DMS153 treated with DMSO at 0.1 percent for 48 hours (cell line): ENCODE measurements around the gene IL17RA.

Source experiments
- DNase-seq: peaks from one replicate; lab custom pipeline; 2025; ENCODE audit not compliant: unreplicated experiment; lab: John Stamatoyannopoulos, UW

Gene IL17RA

DNA sequence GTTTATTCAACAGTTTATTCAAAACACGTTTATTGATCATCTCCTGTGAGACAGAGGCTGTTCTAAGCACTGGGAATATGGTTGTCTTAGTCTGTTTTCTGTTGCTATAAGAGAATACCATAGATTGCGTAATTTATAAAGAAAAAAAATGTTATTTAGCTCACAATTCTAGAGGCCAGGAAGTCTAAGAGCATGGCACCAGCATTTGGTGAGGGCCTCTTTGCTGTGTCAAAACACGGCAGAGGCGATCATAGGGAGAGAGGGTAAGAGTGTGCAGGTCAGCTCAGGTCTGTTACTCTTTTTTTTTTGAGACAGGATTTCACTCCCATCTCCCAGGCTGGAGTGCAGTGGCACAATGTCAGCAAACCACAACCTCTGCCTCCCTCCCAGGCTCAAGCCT, 5.2 kb upstream of the IL17RA start:
- DNase-seq, result no peak

DNA sequence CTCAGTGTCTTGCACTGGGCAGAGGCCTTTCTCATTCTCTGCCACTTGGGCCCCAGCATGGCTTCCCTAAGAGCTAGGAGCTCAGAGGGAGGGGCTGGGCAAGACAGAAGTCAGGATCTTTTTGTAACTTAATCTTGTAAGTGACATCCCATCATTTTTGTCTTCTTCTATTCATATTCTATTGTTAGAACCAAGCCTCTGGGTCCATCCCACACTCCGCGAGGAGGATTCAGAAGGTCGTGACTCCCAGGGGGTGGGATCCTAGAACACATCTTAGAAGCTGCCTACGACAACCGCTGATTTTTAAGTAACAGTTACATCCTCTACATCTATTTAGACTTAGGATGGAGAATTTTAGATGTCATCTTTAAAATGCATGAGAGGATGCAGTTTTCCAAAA, 1.5 kb upstream of the IL17RA start:
- no peak for DNase-seq

- peak; percentile 5 for DNase-seq
Observed at GRCh38 chr22:17083811-17084441, 874 bp upstream of the IL17RA start.

DNA sequence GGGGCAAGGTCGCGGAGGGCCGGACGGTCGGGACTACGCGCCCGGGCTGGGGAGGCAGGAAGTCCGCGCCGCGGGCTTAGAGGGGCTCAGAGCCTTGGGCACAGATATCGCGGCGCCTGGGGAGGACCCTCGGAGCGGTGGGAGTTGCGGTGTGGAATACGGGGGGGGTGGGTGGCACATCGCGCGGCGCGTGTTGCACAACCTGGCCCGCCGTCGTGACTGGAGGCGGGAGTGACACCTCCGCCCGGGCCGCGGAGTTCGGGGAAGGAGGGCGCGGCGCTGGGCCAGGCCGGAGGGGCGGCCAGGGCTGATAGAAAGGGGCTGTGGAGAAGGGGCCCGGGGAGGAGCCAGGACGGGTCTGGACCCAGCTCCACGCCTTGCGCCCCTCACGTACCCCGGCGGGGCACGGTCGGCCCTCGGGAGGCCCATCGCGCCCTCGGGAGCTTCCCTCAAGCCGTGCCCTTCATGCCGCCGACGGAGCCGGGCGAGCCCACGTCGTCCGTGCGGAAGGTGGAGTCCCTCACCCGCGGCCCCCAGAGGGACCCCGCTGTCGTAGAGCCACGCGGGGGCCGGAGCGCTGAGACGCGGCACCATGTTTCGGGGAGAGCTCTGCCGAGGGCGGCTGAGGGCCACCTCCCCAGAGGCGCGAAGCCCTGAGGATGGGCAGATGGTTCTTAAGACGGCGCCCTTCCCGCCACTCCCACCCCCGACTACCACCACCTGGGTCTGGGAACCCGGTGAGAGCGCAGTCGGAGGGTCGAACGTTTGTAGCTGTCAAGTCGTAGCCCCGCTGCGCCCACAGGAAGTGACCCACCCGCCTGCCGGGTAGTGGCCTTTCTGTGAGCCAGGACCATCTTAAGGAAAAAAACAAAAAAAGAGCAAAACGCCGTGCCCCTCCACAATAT, 729 bp downstream of the IL17RA start:
- no peak for DNase-seq

DNA sequence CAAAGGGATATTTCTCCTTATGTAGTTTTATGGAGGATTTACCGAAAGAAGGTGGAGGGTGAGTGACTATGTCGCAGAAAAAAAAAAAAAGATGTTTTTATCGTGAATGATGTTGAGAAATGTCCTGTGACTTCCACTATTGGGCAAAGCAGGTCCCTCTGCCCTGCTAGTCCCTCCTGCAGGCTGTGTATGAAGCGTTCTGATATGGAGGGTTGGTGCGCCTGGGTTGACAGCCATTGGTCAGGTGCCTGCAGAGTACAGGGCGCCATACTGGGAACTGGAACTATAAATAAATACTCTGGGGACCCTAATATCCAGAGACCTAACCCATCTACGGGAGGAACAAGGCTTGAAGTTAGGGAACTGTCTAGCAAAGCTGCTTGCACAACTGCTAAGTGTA, 1.5 kb downstream of the IL17RA start:
- no peak for DNase-seq

DNA sequence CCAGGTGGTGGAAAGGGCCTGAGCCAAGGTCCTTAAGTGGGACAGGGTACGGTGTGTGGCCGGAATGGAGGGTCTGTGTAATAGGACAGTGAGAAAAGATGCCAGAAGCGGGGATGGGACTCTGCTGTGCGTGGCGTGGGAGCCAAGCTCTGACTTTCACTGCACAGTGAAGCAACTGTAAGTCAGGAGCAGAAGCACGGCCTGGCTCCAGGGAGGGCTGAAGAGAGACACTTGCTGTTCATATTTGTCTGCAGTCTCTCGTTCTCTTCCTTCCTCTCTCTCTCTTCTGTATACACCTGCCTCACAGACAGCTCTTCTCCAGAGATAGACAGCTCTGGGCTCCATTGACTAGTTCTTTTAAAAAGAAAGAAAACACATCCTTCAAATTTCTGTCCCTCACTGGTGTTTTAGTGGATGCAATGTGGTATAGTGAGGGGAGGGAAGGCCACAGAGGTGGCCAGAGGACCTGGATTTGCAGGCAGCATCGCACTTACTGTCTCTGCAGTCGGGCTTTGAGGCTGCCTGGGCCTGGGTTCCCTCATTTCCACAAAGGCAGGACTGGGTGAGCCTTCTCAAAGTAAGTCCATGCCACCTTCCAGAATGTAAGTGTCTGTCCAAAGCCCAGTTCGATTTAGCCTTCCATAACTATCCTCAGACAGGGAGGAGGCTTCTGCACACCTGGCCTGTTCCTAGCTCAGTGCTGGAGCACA, 2.1 kb downstream of the IL17RA start:
- DNase-seq, result no peak

DNA sequence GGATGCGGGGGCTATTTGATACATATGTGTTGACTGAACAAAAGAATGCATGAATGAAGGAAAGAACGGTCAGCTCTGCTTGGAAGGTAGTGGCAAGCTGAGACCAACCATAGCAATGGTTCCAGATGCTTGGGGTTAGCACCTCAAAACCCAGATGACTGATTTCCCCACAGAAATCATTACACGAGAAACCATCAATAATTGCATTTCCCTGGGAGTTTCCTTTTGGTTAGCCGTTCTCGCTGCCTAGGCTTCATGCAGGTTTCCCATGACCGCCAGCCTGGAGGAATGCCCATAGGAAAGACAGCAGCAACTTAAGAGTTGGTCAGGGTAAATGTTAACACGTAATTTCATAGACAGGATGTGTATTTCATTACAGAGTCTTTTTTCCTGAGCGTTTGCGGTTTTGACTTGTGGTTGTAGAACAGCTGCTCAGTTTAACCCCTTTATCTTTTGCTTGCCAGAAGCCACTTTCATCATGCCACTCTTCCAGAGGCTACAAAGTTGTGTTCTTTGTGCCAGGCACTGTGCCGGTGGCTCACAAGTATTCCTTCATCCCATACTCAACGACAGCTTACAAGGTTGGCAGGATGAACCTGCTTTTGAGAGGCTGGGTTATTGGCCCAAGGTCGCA, 2.8 kb downstream of the IL17RA start:
- DNase-seq, result no peak

GRCh38 chr22:17090550-17090949, 5.8 kb downstream of the IL17RA start:
- no peak for DNase-seq

GRCh38 chr22:17091851-17092250, 7.1 kb downstream of the IL17RA start:
- DNase-seq, result no peak

DNA sequence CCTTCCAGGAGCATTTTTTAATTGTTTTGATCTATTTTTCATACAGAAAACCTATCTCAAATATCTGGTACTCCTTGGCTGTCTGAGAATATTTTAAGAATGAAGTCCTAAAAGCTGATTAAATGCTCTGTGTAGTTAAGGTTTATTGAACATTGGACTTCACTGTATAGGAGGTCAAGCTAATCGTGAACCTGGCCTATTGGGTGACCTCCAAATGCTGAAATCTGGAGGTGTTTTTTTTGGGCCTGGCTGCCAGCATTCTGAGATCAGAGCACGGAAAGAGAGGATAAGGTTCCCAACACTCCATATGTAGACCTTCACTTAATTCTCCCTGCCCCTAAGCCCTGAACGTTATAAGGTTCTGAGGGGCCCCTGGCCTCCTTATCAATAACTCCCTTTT, 8.3 kb downstream of the IL17RA start:
- no peak for DNase-seq

- DNase-seq, result no peak
Observed at GRCh38 chr22:17095538-17095937, 10.7 kb downstream of the IL17RA start.

DNA sequence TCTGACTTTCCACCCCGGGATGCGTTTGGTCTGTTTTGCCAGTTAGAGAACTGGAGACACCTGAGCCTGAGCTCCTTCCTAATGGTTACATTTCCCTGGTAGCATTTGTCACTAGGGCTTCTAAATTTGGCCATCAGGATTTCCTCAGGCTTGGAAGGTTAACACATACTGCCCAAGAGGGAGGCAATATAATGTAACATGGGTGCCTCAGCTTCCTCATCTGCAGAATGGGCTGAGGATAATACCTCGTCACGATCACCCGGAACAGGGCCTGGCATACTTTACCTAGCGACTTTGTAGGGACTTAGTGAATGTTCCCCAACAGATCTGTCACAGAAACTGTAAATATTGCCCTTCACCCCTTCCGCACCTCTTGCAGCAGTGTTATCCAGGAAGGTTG, 11.3 kb downstream of the IL17RA start:
- no peak for DNase-seq

DNA sequence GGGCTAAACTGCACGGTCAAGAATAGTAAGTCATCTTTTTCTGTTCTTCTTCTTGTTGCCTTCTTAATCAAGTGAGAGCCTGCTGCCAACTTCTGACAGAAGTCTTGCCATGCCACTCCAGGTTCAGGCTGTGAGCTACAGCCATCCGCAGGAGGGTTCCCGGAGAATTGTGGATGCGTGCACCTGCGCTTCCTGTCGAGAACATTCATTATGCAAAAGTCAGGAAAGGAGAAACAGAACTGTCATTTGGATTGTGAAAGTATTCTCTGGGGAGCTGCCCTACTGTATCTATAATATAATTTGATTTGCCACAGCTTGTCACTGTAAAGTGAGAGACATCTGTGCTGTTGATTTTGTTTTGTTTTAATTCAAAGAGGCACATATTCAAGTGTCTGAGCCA, 12.3 kb downstream of the IL17RA start:
- DNase-seq, result no peak

- DNase-seq, result no peak
Observed at GRCh38 chr22:17097701-17098100, 12.9 kb downstream of the IL17RA start.

DNA sequence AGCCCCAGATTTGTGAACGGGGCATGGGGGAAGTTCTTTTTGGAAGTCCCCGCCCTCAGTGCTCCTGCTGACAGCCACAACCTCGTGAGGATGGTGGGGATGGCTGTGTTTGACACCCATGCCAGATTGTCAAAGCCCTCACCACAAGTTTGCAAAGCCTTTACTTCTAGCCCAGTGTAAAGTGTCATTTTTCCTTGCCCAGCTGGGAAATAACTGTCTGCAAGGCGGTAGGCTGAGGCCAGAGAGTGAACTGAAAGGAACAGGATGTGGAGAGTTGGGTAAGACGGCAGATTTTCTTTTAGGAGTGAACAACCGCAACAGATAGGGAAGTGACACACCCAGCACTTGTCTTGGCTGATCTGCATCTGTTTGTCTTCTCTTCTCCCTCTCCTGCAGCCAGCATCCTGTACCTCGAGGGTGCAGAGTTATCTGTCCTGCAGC, 13.6 kb downstream of the IL17RA start:
- no peak for DNase-seq

DNA sequence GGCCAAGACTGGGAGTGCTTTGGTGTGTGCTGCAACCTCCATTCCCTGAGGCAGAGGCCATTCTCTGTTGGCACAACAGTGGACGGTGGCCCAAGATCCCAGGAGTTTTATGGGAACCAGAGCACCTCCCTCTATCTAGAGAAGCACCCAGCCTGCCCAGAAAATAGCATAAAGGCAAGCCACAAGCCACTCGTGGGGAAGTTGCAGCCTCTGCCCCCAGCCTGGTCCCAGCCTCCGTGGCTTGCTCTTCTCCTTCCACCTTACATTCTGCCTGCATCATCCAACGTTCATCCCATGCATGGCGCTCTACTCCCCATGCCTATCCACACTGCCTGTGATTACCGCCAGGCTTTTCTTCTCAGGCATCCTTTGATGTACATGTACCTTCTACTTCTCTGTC, 15.8 kb downstream of the IL17RA start:
- no peak for DNase-seq

DNA sequence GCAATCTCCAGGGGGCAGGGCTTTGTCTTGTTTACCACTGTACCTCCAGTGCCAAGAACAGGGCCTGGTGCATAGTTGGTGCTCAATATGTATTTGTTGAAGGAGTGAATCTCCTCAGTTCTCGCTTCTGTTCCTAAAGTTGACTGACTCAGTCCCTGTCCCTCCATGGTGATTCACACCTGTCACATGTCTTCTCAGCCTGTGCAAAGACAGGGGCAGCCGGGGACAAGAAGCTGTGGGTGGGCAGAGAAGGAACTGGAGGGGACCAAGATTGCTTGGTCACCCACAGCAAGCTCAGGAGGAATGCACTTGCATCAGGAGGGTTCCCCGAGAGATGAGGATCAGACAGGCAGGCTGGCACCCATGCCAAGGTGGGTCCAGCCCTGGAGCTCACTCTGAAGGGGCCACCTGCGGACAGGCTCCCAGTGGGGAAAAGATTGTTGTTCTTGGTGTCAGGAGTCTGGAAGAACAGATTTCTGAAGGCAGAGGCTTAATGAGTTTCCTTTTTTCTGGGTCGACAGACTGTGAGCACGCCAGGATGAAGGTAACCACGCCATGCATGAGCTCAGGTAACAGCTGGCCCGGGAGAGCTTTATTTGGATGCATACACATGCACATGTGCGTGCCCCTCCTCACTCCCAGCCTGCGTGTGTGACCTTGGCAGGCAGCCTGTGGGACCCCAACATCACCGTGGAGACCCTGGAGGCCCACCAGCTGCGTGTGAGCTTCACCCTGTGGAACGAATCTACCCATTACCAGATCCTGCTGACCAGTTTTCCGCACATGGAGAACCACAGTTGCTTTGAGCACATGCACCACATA, 16.9 kb downstream of the IL17RA start:
- no peak for DNase-seq

DNA sequence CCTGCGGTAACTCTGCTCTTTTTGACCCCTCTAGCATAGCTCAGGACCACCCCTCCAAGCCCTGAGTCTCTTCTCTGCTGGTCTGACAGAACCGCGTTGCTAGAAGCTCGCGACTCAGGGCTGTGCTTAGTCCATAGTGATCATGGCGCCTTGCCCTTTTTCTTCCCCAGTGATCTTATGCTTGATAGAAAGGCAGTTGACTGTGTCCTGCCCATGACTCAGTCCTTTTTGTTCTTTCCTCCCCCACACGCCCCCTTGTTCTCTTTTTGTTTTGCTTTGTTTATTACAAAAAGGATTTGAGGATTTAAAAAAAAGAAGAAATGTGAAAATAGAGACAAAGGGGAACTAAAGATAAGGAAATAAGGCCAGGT, 17.5 kb downstream of the IL17RA start:
- no peak for DNase-seq

GRCh38 chr22:17103351-17103750, 18.6 kb downstream of the IL17RA start:
- DNase-seq, result no peak

DNA sequence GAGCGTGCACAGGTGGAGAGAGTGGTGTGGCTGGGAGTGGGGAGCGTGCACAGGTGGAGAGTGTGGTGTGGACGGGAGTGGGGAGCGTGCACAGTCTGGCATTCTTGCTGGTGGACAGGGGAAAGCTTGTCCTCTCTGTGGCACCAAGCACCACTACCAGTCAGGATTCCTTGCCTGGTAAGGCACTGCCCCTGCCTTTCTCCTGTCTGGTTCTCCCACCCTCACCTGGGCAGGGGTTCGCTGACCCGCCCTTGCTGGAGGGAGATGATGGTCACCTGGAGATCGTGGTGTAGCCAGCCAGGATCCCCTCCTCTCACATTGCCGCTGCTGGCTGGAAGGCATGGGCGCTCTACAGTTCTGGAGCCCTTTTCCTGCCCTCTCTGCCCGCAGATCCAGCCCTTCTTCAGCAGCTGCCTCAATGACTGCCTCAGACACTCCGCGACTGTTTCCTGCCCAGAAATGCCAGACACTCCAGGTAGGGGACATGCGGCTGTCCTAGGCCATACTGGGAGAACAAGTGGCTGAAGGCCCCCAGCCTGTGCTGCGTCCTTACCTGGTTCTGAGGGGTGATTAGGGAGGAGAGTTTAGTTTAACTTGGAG, 19.6 kb downstream of the IL17RA start:
- DNase-seq, result no peak
